HG03159 (cell line): ENCODE data around the gene TMEM271.

Experiments used
- ATAC-seq: cut with Tn5 transposase; IDR thresholded peaks from one replicate; pipeline ENCODE4 v1.9.1; 2021; ENCODE audit warnings: mild to moderate bottlenecking, moderate library complexity; ENCODE audit not compliant: unreplicated experiment

The TMEM271 gene

GRCh38 chr4:576245-576821 lies at the start of gene TMEM271:
Gene TMEM271 (minus strand): TSS chr4:576295. CDS start chr4:576062, 233 bp downstream.
- no peak for ATAC-seq

GRCh38 chr4:625631-626161 lies 49.6 kb upstream of the TMEM271 start:
- ATAC-seq, result no peak

GRCh38 chr4:624705-625590 lies 48.9 kb upstream of the TMEM271 start, which contains the start of gene PDE6B:
Gene PDE6B (plus strand): TSS chr4:625573. CDS start chr4:625627, 54 bp downstream.
- no peak for ATAC-seq

GRCh38 chr4:623914-624566 lies 47.9 kb upstream of the TMEM271 start:
- no peak for ATAC-seq

GRCh38 chr4:622996-623913 lies 47.2 kb upstream of the TMEM271 start:
- no peak for ATAC-seq

- no peak for ATAC-seq
Measured at GRCh38 chr4:622071-622995, 46.2 kb upstream of the TMEM271 start.

GRCh38 chr4:621296-622070 lies 45.4 kb upstream of the TMEM271 start:
- ATAC-seq, result no peak

- no peak for ATAC-seq
Measured at GRCh38 chr4:620851-621261, 44.8 kb upstream of the TMEM271 start.

- ATAC-seq, result no peak
Measured at GRCh38 chr4:620201-620600, 44.1 kb upstream of the TMEM271 start.

- no peak for ATAC-seq
Measured at GRCh38 chr4:617644-618641, 41.8 kb upstream of the TMEM271 start.

- no peak for ATAC-seq
Measured at GRCh38 chr4:616911-617643, 41.0 kb upstream of the TMEM271 start.

GRCh38 chr4:616091-616490 lies 40.0 kb upstream of the TMEM271 start:
- no peak for ATAC-seq

- no peak for ATAC-seq
Measured at GRCh38 chr4:613126-613525, 37.0 kb upstream of the TMEM271 start.

- ATAC-seq, result no peak
Measured at GRCh38 chr4:612749-613125, 36.6 kb upstream of the TMEM271 start.

- no peak for ATAC-seq
Measured at GRCh38 chr4:612052-612748, 36.1 kb upstream of the TMEM271 start.
